Measurements from ENCODE around the gene MCRS1.
"Not testable (repeated sequence)": the region's sequence is repeated elsewhere in the genome, so short reads cannot be mapped to it uniquely, and the experiment has no call there.

MCRS1 gene

GRCh38 chr12:49518914-49519573, 48.9 kb downstream of the MCRS1 start:
- no peak for DNase-seq (ENCODE audit: low read depth in 3 of 3)

- no peak for DNase-seq (ENCODE audit: low read depth in 3 of 3)
Observed at GRCh38 chr12:49515266-49515665, 52.7 kb downstream of the MCRS1 start.

GRCh38 chr12:49512546-49512945, 55.4 kb downstream of the MCRS1 start:
- DNase-seq (ENCODE audit: low read depth in 3 of 3) = no peak

GRCh38 chr12:49511410-49511809, 56.5 kb downstream of the MCRS1 start:
- no peak for DNase-seq (ENCODE audit: low read depth in 3 of 3)

- not testable (repeated sequence) for DNase-seq (ENCODE audit: low read depth in 3 of 3)
Observed at GRCh38 chr12:49509681-49510080, 58.3 kb downstream of the MCRS1 start.

Measured in stimulated activated CD4-positive, alpha-beta T cell treated with anti-CD3 and anti-CD28 coated beads, TNF-alpha, amount 100 ng/mL, for 4 hours (primary cell).